ENCODE data around the gene HORMAD1. TPM values are rescaled to one million over a fixed set of nuclear protein-coding genes. Genes with fewer than 3 reads are reported as not detected.

The HORMAD1 gene
- total and polyA plus RNA-seq, 4 donors, result 0.06 to 0.92 (median 0.35) TPM

DNA sequence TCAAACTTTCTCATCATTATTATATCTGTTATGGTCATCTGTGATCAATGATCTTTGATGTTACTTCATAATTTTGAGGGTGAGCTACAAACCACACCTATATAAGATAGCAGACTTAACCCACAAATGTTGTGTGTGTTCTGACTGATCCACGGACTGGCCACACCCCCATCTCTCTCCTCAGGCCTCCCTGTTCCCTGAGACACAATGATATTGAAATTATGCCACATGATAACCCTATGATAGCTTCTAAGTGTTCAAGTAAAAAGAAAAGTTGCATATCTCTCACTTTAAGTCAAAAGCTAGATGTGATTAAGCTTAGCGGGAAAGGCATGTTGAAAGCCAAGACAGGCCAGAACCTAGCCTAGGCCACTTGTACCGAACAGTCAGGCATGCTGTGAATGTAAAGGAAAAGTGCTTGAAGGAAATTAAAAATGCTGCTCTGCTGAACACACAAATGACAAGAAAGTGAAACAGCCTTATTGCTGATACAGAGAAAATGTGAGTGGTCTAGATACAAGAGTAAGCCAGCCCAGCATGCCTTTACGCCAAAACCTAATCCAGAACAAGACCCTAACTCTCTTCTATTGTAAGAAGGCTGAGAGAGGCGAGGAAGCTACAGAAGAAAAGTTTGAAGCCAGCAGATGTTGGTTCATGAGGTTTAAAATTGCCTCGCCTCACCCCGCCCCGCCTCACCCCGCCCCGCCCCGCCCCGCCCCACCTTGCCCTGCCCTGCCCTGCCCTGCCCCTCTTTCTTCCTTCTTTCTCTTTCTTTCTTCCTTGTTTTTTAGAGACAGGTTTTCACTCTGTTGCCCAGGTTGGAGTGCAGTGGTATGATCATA lies 28.4 kb upstream of the HORMAD1 start:
- H3K36me3 ChIP-seq (ENCODE audit: control insufficient read depth in 4 of 4, insufficient read depth in 3 of 4, low read depth in 1 of 4, low read length in 3 of 4), result peaks cover 0 to 30% (median 22%) of the 10 kb centered on the region in 4 donors
- TF ChIP-seq HNF4A (conservative IDR thresholded peaks at IDR 0.05) (no peak), TAF1 (conservative IDR thresholded peaks at IDR 0.05) (no peak), NR2F2 (IDR thresholded peaks at IDR 0.05) (no peak), EGR1 (IDR thresholded peaks at IDR 0.05; ENCODE audit: low read depth in 2 of 2) (no peak), RXRA (IDR thresholded peaks at IDR 0.05) (no peak), SP1 (IDR thresholded peaks at IDR 0.05) (no peak), HNF4G (IDR thresholded peaks at IDR 0.05) (no peak), RAD21 (IDR thresholded peaks at IDR 0.05) (no peak), YY1 (IDR thresholded peaks at IDR 0.05) (no peak), ATF3 (IDR thresholded peaks at IDR 0.05) (no peak), FOXA2 (IDR thresholded peaks at IDR 0.05) (no peak)
- TF ChIP-seq, protein P1, sequence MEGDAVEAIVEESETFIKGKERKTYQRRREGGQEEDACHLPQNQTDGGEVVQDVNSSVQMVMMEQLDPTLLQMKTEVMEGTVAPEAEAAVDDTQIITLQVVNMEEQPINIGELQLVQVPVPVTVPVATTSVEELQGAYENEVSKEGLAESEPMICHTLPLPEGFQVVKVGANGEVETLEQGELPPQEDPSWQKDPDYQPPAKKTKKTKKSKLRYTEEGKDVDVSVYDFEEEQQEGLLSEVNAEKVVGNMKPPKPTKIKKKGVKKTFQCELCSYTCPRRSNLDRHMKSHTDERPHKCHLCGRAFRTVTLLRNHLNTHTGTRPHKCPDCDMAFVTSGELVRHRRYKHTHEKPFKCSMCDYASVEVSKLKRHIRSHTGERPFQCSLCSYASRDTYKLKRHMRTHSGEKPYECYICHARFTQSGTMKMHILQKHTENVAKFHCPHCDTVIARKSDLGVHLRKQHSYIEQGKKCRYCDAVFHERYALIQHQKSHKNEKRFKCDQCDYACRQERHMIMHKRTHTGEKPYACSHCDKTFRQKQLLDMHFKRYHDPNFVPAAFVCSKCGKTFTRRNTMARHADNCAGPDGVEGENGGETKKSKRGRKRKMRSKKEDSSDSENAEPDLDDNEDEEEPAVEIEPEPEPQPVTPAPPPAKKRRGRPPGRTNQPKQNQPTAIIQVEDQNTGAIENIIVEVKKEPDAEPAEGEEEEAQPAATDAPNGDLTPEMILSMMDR (IDR thresholded peaks at IDR 0.05; ENCODE audit: low read depth, low read length, missing input control), result no peak
- TF ChIP-seq, protein P2, sequence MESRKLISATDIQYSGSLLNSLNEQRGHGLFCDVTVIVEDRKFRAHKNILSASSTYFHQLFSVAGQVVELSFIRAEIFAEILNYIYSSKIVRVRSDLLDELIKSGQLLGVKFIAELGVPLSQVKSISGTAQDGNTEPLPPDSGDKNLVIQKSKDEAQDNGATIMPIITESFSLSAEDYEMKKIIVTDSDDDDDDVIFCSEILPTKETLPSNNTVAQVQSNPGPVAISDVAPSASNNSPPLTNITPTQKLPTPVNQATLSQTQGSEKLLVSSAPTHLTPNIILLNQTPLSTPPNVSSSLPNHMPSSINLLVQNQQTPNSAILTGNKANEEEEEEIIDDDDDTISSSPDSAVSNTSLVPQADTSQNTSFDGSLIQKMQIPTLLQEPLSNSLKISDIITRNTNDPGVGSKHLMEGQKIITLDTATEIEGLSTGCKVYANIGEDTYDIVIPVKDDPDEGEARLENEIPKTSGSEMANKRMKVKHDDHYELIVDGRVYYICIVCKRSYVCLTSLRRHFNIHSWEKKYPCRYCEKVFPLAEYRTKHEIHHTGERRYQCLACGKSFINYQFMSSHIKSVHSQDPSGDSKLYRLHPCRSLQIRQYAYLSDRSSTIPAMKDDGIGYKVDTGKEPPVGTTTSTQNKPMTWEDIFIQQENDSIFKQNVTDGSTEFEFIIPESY (IDR thresholded peaks at IDR 0.05), result no peak

GRCh38 chr1:150730130-150730721 lies 9.5 kb upstream of the HORMAD1 start:
- H3K9ac ChIP-seq (ENCODE audit: low read depth in 1 of 2, low read length in 2 of 2), result no peak overlapping the region
- H3K27me3 ChIP-seq (ENCODE audit: control insufficient read depth in 4 of 4, insufficient read depth in 4 of 4, low read length in 3 of 4), result no peaks in the 10 kb centered on the region
- no peaks in the 10 kb centered on the region for H3K9me3 ChIP-seq (ENCODE audit: control insufficient read depth in 4 of 4, low read length in 3 of 4)
- no peaks in the 10 kb centered on the region for H3K4me1 ChIP-seq (ENCODE audit: control insufficient read depth in 4 of 4, insufficient read depth in 4 of 4, low read length in 3 of 4)
- 88% methylated on average over 3 of the region's 3 CpGs for WGBS
- H3K36me3 ChIP-seq (ENCODE audit: control insufficient read depth in 4 of 4, insufficient read depth in 3 of 4, low read depth in 1 of 4, low read length in 3 of 4), result peaks cover 0 to 2% (median 0%) of the 10 kb centered on the region in 4 donors
- TF ChIP-seq EGR1 (IDR thresholded peaks at IDR 0.05; ENCODE audit: low read depth in 2 of 2), result no peak
- TF ChIP-seq RAD21 (IDR thresholded peaks at IDR 0.05), result no peak
- TF ChIP-seq HNF4A (conservative IDR thresholded peaks at IDR 0.05), result no peak
- TF ChIP-seq GABPA (IDR thresholded peaks at IDR 0.05 in 1 of 2, conservative IDR thresholded peaks at IDR 0.05 in 1 of 2), result no peak
- TF ChIP-seq YY1 (IDR thresholded peaks at IDR 0.05), result no peak
- TF ChIP-seq, protein P2 (IDR thresholded peaks at IDR 0.05), result no peak
- no peak for TF ChIP-seq JUND (IDR thresholded peaks at IDR 0.05)
- H3K27ac ChIP-seq (ENCODE audit: low read depth in 1 of 2, low read length in 2 of 2), result no peak overlapping the region
- DNase-seq (ENCODE audit: low spot score), result no peak
- H3K4me3 ChIP-seq (ENCODE audit: low read depth in 1 of 3, low read length in 3 of 3), result no peak overlapping the region

More for the DNA sequence above, 28.4 kb upstream of the HORMAD1 start:
- Histone ChIP-seq H3K4me3 (ENCODE audit: low read depth in 1 of 3, low read length in 3 of 3) (no peak overlapping the region), H3K27me3 (ENCODE audit: control insufficient read depth in 4 of 4, insufficient read depth in 4 of 4, low read length in 3 of 4) (no peaks in the 10 kb centered on the region), H3K27ac (ENCODE audit: low read depth in 1 of 2, low read length in 2 of 2) (no peak overlapping the region), H3K9ac (ENCODE audit: low read depth in 1 of 2, low read length in 2 of 2) (no peak overlapping the region), H3K9me3 (ENCODE audit: control insufficient read depth in 4 of 4, low read length in 3 of 4) (no peaks in the 10 kb centered on the region), H3K4me1 (ENCODE audit: control insufficient read depth in 4 of 4, insufficient read depth in 4 of 4, low read length in 3 of 4) (peaks cover 0 to 1% (median 0%) of the 10 kb centered on the region in 4 donors)
- 93% methylated on average over 12 of the region's 12 CpGs for WGBS
- DNase-seq (ENCODE audit: low spot score), result no peak

Data from liver (tissue), 9 donors.